IMR-90 (cell line): Measurements from ENCODE around the gene PM20D2. TPM values are rescaled to one million over a fixed set of nuclear protein-coding genes. Genes with fewer than 3 reads are reported as not detected.
"Not testable (repeated sequence)": the region's sequence is repeated elsewhere in the genome, so short reads cannot be mapped to it uniquely, and the experiment has no call there.

Experiments used
- ATAC-seq: fragments of 200-7000 bp; cut with Tn5 transposase; 2 replicates; pipeline ENCODE4 v1.9.1; 2020; ENCODE audit warnings: low read depth, mild to moderate bottlenecking, moderate library complexity
- BruUV-seq: library from RNA; stranded (reverse); fragments of 400-500 nt; replicated peaks from 2 replicates; lab custom pipeline; 2021; lab: Mats Ljungman, UMichigan
- CTCF ChIA-PET: fragments of 300-600 bp; formaldehyde crosslinking; extraction: SDS; loops from one replicate; lab custom pipeline; 2021; ENCODE audit warnings: antibody characterized with exemption; lab: Yijun Ruan, JAX
- POLR2A ChIA-PET: fragments of 300-600 bp; sonication (Branson Sonifier 250); formaldehyde crosslinking; loops from one replicate; lab custom pipeline; 2022; ENCODE audit warnings: antibody characterized with exemption; ENCODE audit not compliant: unreplicated experiment; lab: Charles Lee
- DNase-seq: peaks from one replicate; pipeline ENCODE4 v3.0.0; 2013
- H2AFZ ChIP-seq: replicated peaks from 2 replicates; pipeline ENCODE3; 2013; ENCODE audit warnings: low read length, mild to moderate bottlenecking; ENCODE audit not compliant: poor library complexity
- H2AK5ac ChIP-seq: 2 replicates; pipeline ENCODE4 v1.6.1; 2013; ENCODE audit warnings: low read depth, low read length, inconsistent platforms
- H2AK9ac ChIP-seq: replicated peaks from 2 replicates; pipeline ENCODE3; 2013; ENCODE audit warnings: mild to moderate bottlenecking, low read depth, low read length, moderate library complexity; ENCODE audit not compliant: poor library complexity
- H2BK120ac ChIP-seq: 2 replicates; pipeline ENCODE4 v1.6.1; 2013; ENCODE audit warnings: low read depth, low read length, inconsistent platforms
- H2BK15ac ChIP-seq: 3 replicates; pipeline ENCODE4 v1.6.1; 2013; ENCODE audit warnings: low read depth, low read length, inconsistent platforms
- H2BK20ac ChIP-seq: 2 replicates; pipeline ENCODE4 v1.6.1; 2013; ENCODE audit warnings: low read depth, mild to moderate bottlenecking, inconsistent platforms, low read length, moderate library complexity
- H2BK5ac ChIP-seq: 2 replicates; pipeline ENCODE4 v1.6.1; 2013; ENCODE audit warnings: mild to moderate bottlenecking, low read depth, low read length, inconsistent platforms; ENCODE audit not compliant: poor library complexity, severe bottlenecking
- H3K14ac ChIP-seq: replicated peaks from 2 replicates; pipeline ENCODE4 v1.6.1; 2013; ENCODE audit warnings: low read depth, low read length, inconsistent platforms
- H3K18ac ChIP-seq: 2 replicates; pipeline ENCODE4 v1.6.1; 2013; ENCODE audit warnings: low read depth, low read length, control low read depth
- H3K23ac ChIP-seq: 2 replicates; pipeline ENCODE4 v1.6.1; 2013; ENCODE audit warnings: low read depth, low read length, inconsistent platforms
- H3K27ac ChIP-seq: 2 replicates; pipeline ENCODE4 v1.5.1; 2013; ENCODE audit warnings: mild to moderate bottlenecking, control low read depth, low read length; ENCODE audit not compliant: insufficient read depth
- H3K27me3 ChIP-seq: 2 replicates; pipeline ENCODE4 v1.6.1; 2013; ENCODE audit warnings: low read length; ENCODE audit not compliant: control insufficient read depth, insufficient read depth
- H3K36me3 ChIP-seq: 2 replicates; pipeline ENCODE4 v1.6.1; 2013; ENCODE audit warnings: low read length, mixed read lengths; ENCODE audit not compliant: control insufficient read depth, insufficient read depth
- H3K4ac ChIP-seq: 2 replicates; pipeline ENCODE4 v1.6.1; 2013; ENCODE audit warnings: low read depth, low read length, inconsistent platforms
- H3K4me1 ChIP-seq: 2 replicates; pipeline ENCODE4 v1.6.1; 2013; ENCODE audit warnings: low read length, mixed read lengths; ENCODE audit not compliant: control insufficient read depth, insufficient read depth
- H3K4me2 ChIP-seq: 2 replicates; pipeline ENCODE4 v1.6.1; 2013; ENCODE audit warnings: low read depth, mild to moderate bottlenecking, control low read depth, low read length, moderate library complexity
- H3K4me3 ChIP-seq: 2 replicates; pipeline ENCODE4 v1.5.1; 2013; ENCODE audit warnings: low read depth, mild to moderate bottlenecking, control low read depth, low read length, moderate library complexity; ENCODE audit not compliant: insufficient read depth
- H3K56ac ChIP-seq: 2 replicates; pipeline ENCODE4 v1.6.1; 2013; ENCODE audit warnings: low read length, inconsistent platforms; ENCODE audit not compliant: insufficient read depth; ENCODE audit errors: extremely low read depth
- H3K79me1 ChIP-seq, 2 experiments: 2 replicates each; pipeline ENCODE4 v1.6.1; 2013; ENCODE audit warnings: low read length in 2 of 2, inconsistent platforms in 1 of 2, low read depth in 1 of 2
- H3K9ac ChIP-seq: 2 replicates; pipeline ENCODE4 v1.6.1; 2013; ENCODE audit warnings: low read depth, low read length, control low read depth
- H3K9me1 ChIP-seq: 2 replicates; pipeline ENCODE4 v1.6.1; 2013; ENCODE audit warnings: low read length, inconsistent platforms; ENCODE audit not compliant: insufficient read depth
- H3K9me3 ChIP-seq: 2 replicates; pipeline ENCODE4 v1.6.1; 2013; ENCODE audit warnings: low read length; ENCODE audit not compliant: control insufficient read depth, insufficient read depth
- H4K20me1 ChIP-seq: 2 replicates; pipeline ENCODE4 v1.6.1; 2013; ENCODE audit warnings: low read length, inconsistent platforms; ENCODE audit not compliant: insufficient read depth
- H4K5ac ChIP-seq: 2 replicates; pipeline ENCODE4 v1.6.1; 2013; ENCODE audit warnings: mild to moderate bottlenecking, low read depth, low read length, control low read depth
- H4K8ac ChIP-seq, 2 experiments: 2 replicates each; pipeline ENCODE4 v1.6.1; 2013; ENCODE audit warnings: low read depth in 2 of 2, low read length in 2 of 2, control low read depth in 1 of 2, inconsistent platforms in 1 of 2
- H4K91ac ChIP-seq: 2 replicates; pipeline ENCODE4 v1.6.1; 2013; ENCODE audit warnings: low read depth, low read length, inconsistent platforms; ENCODE audit not compliant: insufficient read depth
- WGBS, 2 experiments: methylation state at CpG; one replicate each; pipeline versions ENCODE4 v1.1.5 to v1.1.7; 2013; ENCODE audit warnings: missing lambda C conversion rate in 2 of 2; ENCODE audit not compliant: insufficient read length in 1 of 2; ENCODE audit errors: extremely low coverage in 2 of 2; 5-methylcytosine and 5-hydroxymethylcytosine counted together
- dilution Hi-C: fragments of 300-500 bp; cut with HindIII; formaldehyde crosslinking; loops from one replicate; pipeline ENCODE4 v1.14.3; 2018; ENCODE audit warnings: low sequenced_read_pairs; ENCODE audit not compliant: unreplicated experiment
- in situ Hi-C: fragments of 300-500 bp; cut with MboI; formaldehyde crosslinking; loops from 3 replicates; pipeline ENCODE4 v1.14.3; 2019; ENCODE audit warnings: low sequenced_read_pairs, inconsistent platforms, mixed read lengths
- intact Hi-C: fragments of 100-400 bp; cut with micrococcal nuclease; formaldehyde crosslinking; loops from 2 replicates; pipeline ENCODE4 v1.10.0; 2022
- polyA plus RNA-seq, 3 experiments: library from polyadenylated mRNA; depleted of rRNA; stranded (reverse); fragments of >200 nt; gene quantifications; 2 replicates each; pipeline ENCODE4 v1.2.3, GENCODE V29; 2012; ENCODE audit warnings: low replicate concordance in 1 of 3
- total RNA-seq: library from RNA; depleted of rRNA; stranded (reverse); fragments of >200 nt; gene quantifications from 2 replicates; pipeline ENCODE4 v1.2.3, GENCODE V29; 2012

Gene PM20D2
- total and polyA plus RNA-seq, 2 of the 4 experiments (the other 2 are of a cell fraction), result 6.0 to 6.5 TPM

- CTCF ChIA-PET, H3K9ac ChIP-seq, H3K4me2 ChIP-seq, H2AFZ ChIP-seq, H2BK20ac ChIP-seq, H3K27me3 ChIP-seq, H2BK5ac ChIP-seq, H3K14ac ChIP-seq, H4K8ac ChIP-seq, H4K91ac ChIP-seq, dilution Hi-C loops, H3K9me3 ChIP-seq, H4K5ac ChIP-seq, intact Hi-C loops, DNase-seq, H2AK5ac ChIP-seq, H3K4me1 ChIP-seq, H3K23ac ChIP-seq, H2AK9ac ChIP-seq, H3K4me3 ChIP-seq, H3K27ac ChIP-seq, POLR2A ChIA-PET, H2BK120ac ChIP-seq, H3K36me3 ChIP-seq, H3K56ac ChIP-seq, H4K20me1 ChIP-seq, H3K4ac ChIP-seq, H3K18ac ChIP-seq, H3K9me1 ChIP-seq, H3K79me1 ChIP-seq, BruUV-seq, H2BK15ac ChIP-seq, ATAC-seq: not testable (repeated sequence)
- WGBS, 2 experiments, result no CpG with 5 or more reads among the region's 2 CpGs
- in situ Hi-C loops, result loop anchor here (10.0 to 25.0 kb wide), 2 partner anchors 117 to 234 kb away; partner anchors contain the start of gene UBE2J1
Measured at GRCh38 chr6:89128256-89128671, 17.6 kb upstream of the PM20D2 start.
